Right lobe of liver (tissue), 6 donors: ENCODE results near the gene NCOA1. TPM values are rescaled to one million over a fixed set of nuclear protein-coding genes. Genes with fewer than 3 reads are reported as not detected.

Experiments
- ATAC-seq, 4 donors: fragments of 200-7000 bp; cut with Tn5 transposase; one replicate each; pipeline ENCODE4 v1.9.1; 2020; ENCODE audit warnings: mild to moderate bottlenecking in 4 of 4, moderate library complexity in 4 of 4
- DNase-seq, 3 donors: peaks; one replicate each; pipeline ENCODE4 v3.0.0-alpha.2; 2020
- H3K27ac ChIP-seq, 3 donors: fragments of 200-600 bp; one replicate each; pipeline ENCODE4 v1.8.0; 2022
- H3K27me3 ChIP-seq, 2 donors: fragments of 200-600 bp; one replicate each; pipeline ENCODE4 v1.8.0; 2022
- H3K36me3 ChIP-seq, 4 donors: fragments of 200-600 bp; sonication (generic) in 1 of 4; one replicate each; pipeline versions ENCODE4 v1.5.1 to v1.8.0; 2017 to 2022; ENCODE audit warnings: control low read depth in 1 of 4
- H3K4me1 ChIP-seq, 4 donors: fragments of 200-600 bp; sonication (generic) in 1 of 4; one replicate each; pipeline versions ENCODE4 v1.5.1 to v1.8.0; 2017 to 2022; ENCODE audit warnings: control low read depth in 1 of 4
- H3K4me3 ChIP-seq, 3 donors: fragments of 200-600 bp; one replicate each; pipeline ENCODE4 v1.8.0; 2022
- H3K9me3 ChIP-seq, 4 donors: fragments of 200-600 bp; sonication (generic) in 1 of 4; one replicate each; pipeline versions ENCODE4 v1.5.1 to v1.8.0; 2017 to 2022; ENCODE audit warnings: control low read depth in 1 of 4
- POLR2A ChIP-seq: fragments of 450-650 bp; IDR thresholded peaks from one replicate; pipeline ENCODE4 v1.6.1; 2017; ENCODE audit warnings: antibody characterized with exemption, mild to moderate bottlenecking
- WGBS: methylation state at CpG from one replicate; pipeline ENCODE4 v1.1.6; 2018; ENCODE audit warnings: low coverage, low lambda C conversion rate; ENCODE audit not compliant: insufficient coverage; ENCODE audit errors: missing lambda C conversion rate; 5-methylcytosine and 5-hydroxymethylcytosine counted together
- intact Hi-C, 2 donors: fragments of 100-400 bp; cut with DNase I; formaldehyde crosslinking; loops; one replicate each; pipeline versions ENCODE4 v1.11.2 to v1.14.1; 2022
- total RNA-seq, 6 experiments: library from RNA; depleted of rRNA in 2 of 6; stranded (reverse); fragments of >200 nt in 2 of 6; fragmentation: NEBNext Ultra II Directional in 3 of 6; extraction: Animal tissue kit (Norgen Biotek cat#: 25700) in 3 of 6; gene quantifications; one replicate each; pipeline versions ENCODE4 v1.1.0 to v1.2.4, GENCODE V29; 2016 to 2023
- TF ChIP-seq, protein P1 (sequence below), 4 donors: fragments of 200-600 bp in 3 of 4; fragments of 450-650 bp in 1 of 4; IDR thresholded peaks; one replicate each; pipeline versions ENCODE4 v1.5.1 to v1.8.0; 2016 to 2022; ENCODE audit warnings: antibody characterized with exemption in 4 of 4, mild to moderate bottlenecking in 2 of 4
- donor health status: DM: no; HTN: yes; CAD: no.
- donor health status: DM: no; HTN: no; CAD: no.
- donor health status: DM: no; HTN: no; CAD: no.
- donor health status: DM: no; HTN: yes; CAD: no.
- donor health status: DM: no; HTN: yes; CAD: no.

The NCOA1 gene
- total RNA-seq, 6 experiments from 2014 or later: 13.5 to 18.9 (median 16.4) TPM

DNA sequence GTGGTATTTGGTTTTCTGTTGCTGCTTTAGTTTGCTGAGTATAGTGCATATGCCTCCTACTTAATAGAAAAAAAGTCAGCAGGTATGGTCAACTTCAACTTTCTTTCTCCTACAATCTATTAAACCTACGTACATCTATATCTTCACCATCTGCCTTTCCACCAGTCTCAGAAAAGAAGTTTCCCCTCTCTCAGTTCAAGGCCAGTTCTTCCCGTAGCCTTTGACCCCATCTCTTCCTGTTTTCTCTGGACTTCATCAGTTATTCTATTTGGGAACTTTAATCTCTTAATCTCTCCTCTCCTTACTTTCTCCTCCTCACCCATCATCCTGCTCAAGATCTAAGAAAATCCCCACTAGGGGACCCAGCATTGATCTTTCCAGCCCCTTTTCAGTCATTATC is 296.5 kb downstream of the NCOA1 start:
- 49% methylated on average over 2 of the region's 2 CpGs for WGBS

DNA sequence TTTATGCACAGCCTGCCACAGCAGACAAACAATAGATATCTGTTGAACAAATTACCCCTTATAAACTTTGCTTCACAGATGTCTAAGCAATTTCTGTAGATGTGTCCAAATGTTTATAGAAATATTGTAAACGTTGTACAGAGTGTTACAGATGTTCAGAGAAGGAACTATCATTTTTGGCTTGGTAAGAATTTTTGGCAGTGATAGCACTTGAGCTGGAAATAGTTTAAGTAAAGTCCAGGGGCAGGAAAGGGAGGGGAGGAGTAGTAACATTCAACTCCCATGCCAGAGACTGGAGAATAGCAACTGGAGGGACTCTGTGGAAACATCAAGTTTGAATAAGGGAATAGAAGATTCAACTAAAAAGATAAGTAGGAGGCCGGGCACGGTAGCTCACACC is 297.8 kb downstream of the NCOA1 start:
- Histone ChIP-seq H3K4me1 (peaks cover 0 to 9% (median 0%) of the 10 kb centered on the region in 4 donors), H3K9me3 (no peaks in the 10 kb centered on the region), H3K27ac (no peak overlapping the region), H3K36me3 (no peaks in the 10 kb centered on the region), H3K27me3 (no peaks in the 10 kb centered on the region), H3K4me3 (no peak overlapping the region)
- TF ChIP-seq, protein P1, sequence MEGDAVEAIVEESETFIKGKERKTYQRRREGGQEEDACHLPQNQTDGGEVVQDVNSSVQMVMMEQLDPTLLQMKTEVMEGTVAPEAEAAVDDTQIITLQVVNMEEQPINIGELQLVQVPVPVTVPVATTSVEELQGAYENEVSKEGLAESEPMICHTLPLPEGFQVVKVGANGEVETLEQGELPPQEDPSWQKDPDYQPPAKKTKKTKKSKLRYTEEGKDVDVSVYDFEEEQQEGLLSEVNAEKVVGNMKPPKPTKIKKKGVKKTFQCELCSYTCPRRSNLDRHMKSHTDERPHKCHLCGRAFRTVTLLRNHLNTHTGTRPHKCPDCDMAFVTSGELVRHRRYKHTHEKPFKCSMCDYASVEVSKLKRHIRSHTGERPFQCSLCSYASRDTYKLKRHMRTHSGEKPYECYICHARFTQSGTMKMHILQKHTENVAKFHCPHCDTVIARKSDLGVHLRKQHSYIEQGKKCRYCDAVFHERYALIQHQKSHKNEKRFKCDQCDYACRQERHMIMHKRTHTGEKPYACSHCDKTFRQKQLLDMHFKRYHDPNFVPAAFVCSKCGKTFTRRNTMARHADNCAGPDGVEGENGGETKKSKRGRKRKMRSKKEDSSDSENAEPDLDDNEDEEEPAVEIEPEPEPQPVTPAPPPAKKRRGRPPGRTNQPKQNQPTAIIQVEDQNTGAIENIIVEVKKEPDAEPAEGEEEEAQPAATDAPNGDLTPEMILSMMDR (IDR thresholded peaks at IDR 0.05): no peak
- TF ChIP-seq POLR2A: no peak
- intact Hi-C loops: no loop called here
- ATAC-seq (no peak), DNase-seq (no peak)
- WGBS: 74% methylated on average over 3 of the region's 3 CpGs

More for the DNA sequence above, 296.5 kb downstream of the NCOA1 start:
- TF ChIP-seq POLR2A: no peak
- TF ChIP-seq, protein P1 (IDR thresholded peaks at IDR 0.05): no peak
- Histone ChIP-seq H3K4me3 (no peak overlapping the region), H3K9me3 (no peaks in the 10 kb centered on the region), H3K36me3 (no peaks in the 10 kb centered on the region), H3K4me1 (peaks cover 0 to 6% (median 0%) of the 10 kb centered on the region in 4 donors), H3K27ac (no peak overlapping the region), H3K27me3 (no peaks in the 10 kb centered on the region)
- DNase-seq (no peak), ATAC-seq (no peak)
- intact Hi-C loops: no loop called here

DNA sequence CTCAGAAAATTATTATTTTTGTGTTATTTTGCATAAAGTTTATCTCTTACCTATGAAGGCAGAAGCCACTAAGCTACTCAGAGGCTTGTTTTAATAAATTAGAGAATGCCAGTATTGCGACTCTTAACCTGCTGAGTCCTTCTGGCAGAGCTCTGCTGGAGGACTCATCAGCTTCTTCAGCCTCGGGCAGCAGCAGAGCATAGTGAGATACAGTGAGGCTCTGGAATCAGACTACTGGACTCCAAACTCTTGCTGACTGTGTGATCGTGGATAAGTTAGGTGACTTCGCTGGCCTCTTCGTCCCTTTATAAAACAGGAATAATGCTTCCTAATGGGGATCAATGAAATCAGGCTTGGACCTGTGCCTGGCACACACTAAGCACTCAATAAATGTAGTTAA is 300.4 kb downstream of the NCOA1 start:
- TF ChIP-seq POLR2A: no peak
- TF ChIP-seq, protein P1 (IDR thresholded peaks at IDR 0.05): no peak
- Histone ChIP-seq H3K27ac (no peak overlapping the region), H3K27me3 (no peaks in the 10 kb centered on the region), H3K4me3 (no peak overlapping the region), H3K9me3 (no peaks in the 10 kb centered on the region), H3K4me1 (peaks cover 0 to 12% (median 0%) of the 10 kb centered on the region in 4 donors), H3K36me3 (no peaks in the 10 kb centered on the region)
- DNase-seq (no peak), ATAC-seq (no peak)
- WGBS: 100% methylated on average over 4 of the region's 5 CpGs
- intact Hi-C loops: no loop called here

DNA sequence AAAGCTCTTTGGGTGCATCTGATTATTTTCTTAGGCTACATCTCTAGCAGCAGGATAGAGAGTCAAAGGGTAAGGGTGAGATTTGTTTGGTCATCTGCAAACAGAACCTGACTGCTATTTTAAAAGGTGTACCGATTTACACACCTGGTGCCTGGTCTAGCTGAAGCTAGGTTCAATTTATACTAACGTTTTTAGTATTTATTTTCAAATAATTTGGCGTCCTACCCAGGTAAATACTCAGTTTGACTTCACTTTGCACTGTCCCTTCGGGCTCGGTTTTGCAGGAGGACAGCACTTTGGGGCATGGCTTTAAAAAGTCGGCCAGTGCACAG is 301.5 kb downstream of the NCOA1 start:
- TF ChIP-seq POLR2A: no peak
- TF ChIP-seq, protein P1 (IDR thresholded peaks at IDR 0.05): no peak
- Histone ChIP-seq H3K27me3 (no peaks in the 10 kb centered on the region), H3K4me1 (peaks cover 0 to 12% (median 0%) of the 10 kb centered on the region in 4 donors), H3K36me3 (no peaks in the 10 kb centered on the region), H3K27ac (peak overlapping the region; percentile 85 to 100 (median 99)), H3K9me3 (no peaks in the 10 kb centered on the region), H3K4me3 (peak overlapping the region; percentile 66 to 88 (median 70))
- peak in 3 of 4 donors; percentile 1 to 5 (median 1) for ATAC-seq
- intact Hi-C loops: no loop called here
- no peak for DNase-seq
- WGBS: 1% methylated on average over 6 of the region's 6 CpGs
